ENCODE measurements around the gene FASTKD1.
"Not testable (repeated sequence)": the region's sequence is repeated elsewhere in the genome, so short reads cannot be mapped to it uniquely, and the experiment has no call there.

Gene FASTKD1

DNA sequence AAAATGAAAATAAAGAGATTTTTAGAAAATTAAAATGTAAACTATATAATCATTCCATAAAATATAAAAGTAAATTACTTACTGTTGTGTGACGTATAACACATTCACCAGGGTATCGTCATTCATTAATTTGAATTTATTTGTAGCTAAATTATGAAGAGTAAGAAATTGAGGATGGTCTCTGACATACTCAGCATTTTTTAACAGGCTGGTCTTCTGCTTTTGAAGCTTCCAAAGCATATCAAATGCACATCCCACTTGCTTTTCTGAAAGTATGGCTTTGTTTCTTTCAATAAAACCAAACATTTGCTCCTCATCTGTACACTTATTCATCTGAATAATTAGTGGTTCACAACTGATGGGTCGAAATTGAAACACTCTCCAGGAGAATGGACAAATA lies 2.1 kb downstream of the FASTKD1 start:
- in situ Hi-C loops (cut with MboI; ENCODE audit: low pct_unique_long_range_greater_than_20kb, low sequenced_read_pairs, unreplicated experiment), result no loop called here
- TF ChIP-seq, protein P1, sequence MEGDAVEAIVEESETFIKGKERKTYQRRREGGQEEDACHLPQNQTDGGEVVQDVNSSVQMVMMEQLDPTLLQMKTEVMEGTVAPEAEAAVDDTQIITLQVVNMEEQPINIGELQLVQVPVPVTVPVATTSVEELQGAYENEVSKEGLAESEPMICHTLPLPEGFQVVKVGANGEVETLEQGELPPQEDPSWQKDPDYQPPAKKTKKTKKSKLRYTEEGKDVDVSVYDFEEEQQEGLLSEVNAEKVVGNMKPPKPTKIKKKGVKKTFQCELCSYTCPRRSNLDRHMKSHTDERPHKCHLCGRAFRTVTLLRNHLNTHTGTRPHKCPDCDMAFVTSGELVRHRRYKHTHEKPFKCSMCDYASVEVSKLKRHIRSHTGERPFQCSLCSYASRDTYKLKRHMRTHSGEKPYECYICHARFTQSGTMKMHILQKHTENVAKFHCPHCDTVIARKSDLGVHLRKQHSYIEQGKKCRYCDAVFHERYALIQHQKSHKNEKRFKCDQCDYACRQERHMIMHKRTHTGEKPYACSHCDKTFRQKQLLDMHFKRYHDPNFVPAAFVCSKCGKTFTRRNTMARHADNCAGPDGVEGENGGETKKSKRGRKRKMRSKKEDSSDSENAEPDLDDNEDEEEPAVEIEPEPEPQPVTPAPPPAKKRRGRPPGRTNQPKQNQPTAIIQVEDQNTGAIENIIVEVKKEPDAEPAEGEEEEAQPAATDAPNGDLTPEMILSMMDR (IDR thresholded peaks at IDR 0.05; ENCODE audit: extremely low read depth, insufficient read depth, missing control alignments), result no peak
- no peak for DNase-seq (ENCODE audit: low spot score)

DNA sequence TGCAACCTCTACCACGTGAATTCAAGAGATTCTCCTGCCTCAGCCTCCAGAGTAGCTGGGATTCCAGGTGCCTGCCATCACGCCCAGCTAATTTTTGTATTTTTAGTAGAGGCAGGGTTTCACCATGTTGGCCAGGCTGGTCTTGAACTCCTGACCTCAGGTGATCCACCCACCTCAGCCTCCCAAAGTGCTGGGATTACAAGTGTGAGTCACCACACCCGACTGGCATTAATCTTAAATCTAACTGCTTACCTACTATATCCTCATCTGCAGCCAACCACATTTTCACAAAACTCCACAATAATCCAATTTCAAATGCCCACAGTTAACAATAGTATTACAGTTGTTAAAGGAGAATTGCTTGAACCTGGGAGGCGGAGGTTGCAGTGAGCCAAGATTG lies 2.9 kb downstream of the FASTKD1 start:
- in situ Hi-C loops (cut with MboI; ENCODE audit: low pct_unique_long_range_greater_than_20kb, low sequenced_read_pairs, unreplicated experiment); DNase-seq (ENCODE audit: low spot score): not testable (repeated sequence)

DNA sequence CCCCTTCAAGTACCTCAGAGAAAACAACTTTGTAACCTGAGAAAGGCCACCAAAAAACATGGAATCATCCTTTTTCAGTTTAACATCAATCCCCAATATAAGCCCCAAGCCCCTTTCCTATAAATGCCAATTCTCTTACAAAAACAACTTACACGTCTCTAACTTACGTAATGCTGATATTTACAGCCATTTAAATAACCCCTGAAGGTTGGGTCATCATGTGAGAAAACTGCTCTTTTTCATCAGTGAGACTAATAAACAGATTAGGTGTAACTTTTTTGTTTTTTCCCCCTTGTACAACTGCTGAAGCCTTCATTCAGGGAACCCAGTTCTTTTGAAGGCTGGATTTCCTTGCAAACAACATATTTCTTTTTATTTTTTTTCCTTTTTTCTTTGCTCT lies 3.7 kb downstream of the FASTKD1 start:
- in situ Hi-C loops (cut with MboI; ENCODE audit: low pct_unique_long_range_greater_than_20kb, low sequenced_read_pairs, unreplicated experiment), result no loop called here
- no peak for DNase-seq (ENCODE audit: low spot score)
- TF ChIP-seq, protein P1 (IDR thresholded peaks at IDR 0.05; ENCODE audit: extremely low read depth, insufficient read depth, missing control alignments), result no peak

DNA sequence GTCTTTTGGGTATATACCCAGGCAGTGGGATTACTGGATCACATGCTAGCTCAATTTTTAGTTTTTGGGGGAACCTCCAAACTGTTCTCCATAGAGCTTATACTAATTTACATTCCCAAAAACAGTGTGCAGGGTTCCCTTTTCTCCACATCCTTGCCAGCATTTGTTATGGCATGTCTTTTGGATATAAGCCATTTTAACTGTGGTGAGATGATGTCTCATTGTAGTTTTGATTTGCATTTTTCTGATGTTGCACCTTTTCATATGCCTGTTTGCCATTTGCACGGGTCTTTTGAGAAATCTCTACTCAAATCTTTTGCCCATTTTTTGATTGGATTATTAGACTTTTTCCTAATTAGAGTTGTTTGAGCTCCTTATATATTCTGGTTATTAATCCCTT lies 8.0 kb downstream of the FASTKD1 start:
- in situ Hi-C loops (cut with MboI; ENCODE audit: low pct_unique_long_range_greater_than_20kb, low sequenced_read_pairs, unreplicated experiment), result no loop called here
- TF ChIP-seq, protein P1 (IDR thresholded peaks at IDR 0.05; ENCODE audit: extremely low read depth, insufficient read depth, missing control alignments), result no peak
- DNase-seq (ENCODE audit: low spot score), result no peak

DNA sequence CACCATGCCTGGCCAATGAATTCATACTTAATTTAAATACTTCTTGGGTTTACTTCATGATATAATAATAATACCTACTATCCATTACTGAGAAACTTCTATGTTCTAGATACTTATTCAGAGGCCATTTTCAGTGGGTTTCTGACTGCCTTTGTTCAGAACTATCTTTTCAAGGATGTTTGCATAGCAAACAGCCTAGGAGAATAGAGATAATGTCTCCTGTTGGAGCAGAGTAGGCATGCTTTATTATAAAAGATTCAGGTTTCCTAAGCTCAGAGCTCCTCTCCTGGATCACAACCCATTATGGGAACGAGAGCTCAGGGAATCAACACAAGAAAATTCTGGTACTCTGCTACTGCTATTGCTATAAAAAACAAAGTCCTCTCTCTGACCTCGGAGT lies 11.1 kb downstream of the FASTKD1 start:
- TF ChIP-seq, protein P1 (IDR thresholded peaks at IDR 0.05; ENCODE audit: extremely low read depth, insufficient read depth, missing control alignments), result no peak
- in situ Hi-C loops (cut with MboI; ENCODE audit: low pct_unique_long_range_greater_than_20kb, low sequenced_read_pairs, unreplicated experiment), result no loop called here
- DNase-seq (ENCODE audit: low spot score), result no peak

DNA sequence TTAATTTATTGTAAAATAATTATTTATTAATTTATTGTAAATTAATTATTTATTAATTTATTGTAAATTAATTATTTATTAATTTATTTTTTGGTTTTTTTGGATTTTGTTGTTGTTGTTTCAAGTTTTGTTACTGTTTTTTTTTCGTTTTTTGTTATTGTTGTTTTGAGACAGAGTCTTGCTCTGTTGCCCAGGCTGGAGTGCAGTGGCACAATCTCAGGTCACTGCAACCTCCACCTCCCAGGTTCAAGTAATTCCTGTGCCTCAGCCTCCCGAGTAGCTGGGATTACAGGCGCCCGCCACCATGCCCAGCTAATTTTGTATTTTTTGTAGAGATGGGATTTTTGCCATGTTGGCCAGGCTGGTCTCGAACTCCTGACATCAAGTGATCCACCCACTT lies 11.6 kb downstream of the FASTKD1 start:
- DNase-seq (ENCODE audit: low spot score); in situ Hi-C loops (cut with MboI; ENCODE audit: low pct_unique_long_range_greater_than_20kb, low sequenced_read_pairs, unreplicated experiment): not testable (repeated sequence)

DNA sequence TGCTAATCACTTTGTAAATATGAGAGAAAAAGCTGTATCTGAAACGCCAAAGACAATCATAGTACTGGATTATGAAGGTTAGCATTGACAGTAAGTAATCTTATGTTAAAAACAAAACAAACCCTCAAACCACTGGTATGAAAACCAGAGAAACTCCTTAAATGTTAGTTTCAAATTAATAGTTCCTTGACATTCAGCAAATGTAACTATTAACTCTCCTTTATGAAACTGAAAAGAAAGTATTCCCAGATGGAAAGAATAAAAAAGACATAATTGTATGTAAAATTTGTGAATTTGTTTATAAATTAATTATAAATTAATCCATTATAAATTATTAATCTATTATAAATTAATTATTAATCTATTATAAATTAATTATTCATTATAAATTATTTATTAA lies 12.3 kb downstream of the FASTKD1 start:
- no peak for DNase-seq (ENCODE audit: low spot score)
- TF ChIP-seq, protein P1 (IDR thresholded peaks at IDR 0.05; ENCODE audit: extremely low read depth, insufficient read depth, missing control alignments), result no peak

DNA sequence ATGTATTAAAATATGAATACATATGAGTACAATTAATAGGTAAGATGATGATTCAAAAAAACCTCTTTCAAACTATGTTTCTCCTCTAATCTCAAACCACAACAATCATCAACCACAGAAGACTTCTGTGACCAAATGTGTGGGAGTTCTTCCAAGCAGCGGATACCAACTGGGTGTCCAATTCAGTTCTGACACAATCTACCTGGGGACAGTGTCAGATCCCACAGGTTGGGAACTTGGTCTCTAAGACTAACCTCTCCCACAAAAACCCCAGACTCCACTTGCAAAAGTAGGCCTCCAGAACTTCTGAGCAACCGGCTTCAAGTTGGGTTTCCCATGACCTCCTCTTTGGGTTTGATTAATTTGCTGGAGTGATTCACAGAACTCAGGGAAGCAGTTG lies 26.9 kb downstream of the FASTKD1 start:
- DNase-seq (ENCODE audit: low spot score), result no peak
- TF ChIP-seq, protein P1 (IDR thresholded peaks at IDR 0.05; ENCODE audit: extremely low read depth, insufficient read depth, missing control alignments), result no peak
- in situ Hi-C loops (cut with MboI; ENCODE audit: low pct_unique_long_range_greater_than_20kb, low sequenced_read_pairs, unreplicated experiment), result loop anchor here (25.0 kb wide), 1 partner anchor 241 kb away; the partner anchor contains the start of gene SSB

More for the DNA sequence above, 12.3 kb downstream of the FASTKD1 start:
- in situ Hi-C loops (cut with MboI; ENCODE audit: low pct_unique_long_range_greater_than_20kb, low sequenced_read_pairs, unreplicated experiment), result no loop called here
